Measurements from ENCODE around the gene FBXL7.

The FBXL7 gene

DNA sequence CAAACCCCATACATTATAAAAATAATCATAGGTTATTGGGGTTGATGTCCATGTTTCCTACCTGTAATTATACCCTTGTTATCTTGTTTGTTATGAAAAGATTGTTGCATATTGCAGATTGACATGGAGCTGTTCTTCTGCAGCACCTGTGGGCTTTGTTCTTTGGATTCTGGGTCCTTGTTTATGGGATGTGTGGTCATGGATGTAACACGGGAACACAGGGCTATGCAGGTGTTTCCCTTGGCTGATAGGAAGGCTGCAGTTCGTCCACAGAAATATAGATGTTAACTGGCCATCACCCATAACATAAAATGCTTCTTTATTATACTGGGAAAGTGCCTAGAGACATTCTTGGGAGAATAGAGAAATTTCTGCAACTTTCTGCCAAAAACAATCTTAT is 77.9 kb downstream of the FBXL7 start:
- no peak for DNase-seq (ENCODE audit: low read depth, low spot score)

DNA sequence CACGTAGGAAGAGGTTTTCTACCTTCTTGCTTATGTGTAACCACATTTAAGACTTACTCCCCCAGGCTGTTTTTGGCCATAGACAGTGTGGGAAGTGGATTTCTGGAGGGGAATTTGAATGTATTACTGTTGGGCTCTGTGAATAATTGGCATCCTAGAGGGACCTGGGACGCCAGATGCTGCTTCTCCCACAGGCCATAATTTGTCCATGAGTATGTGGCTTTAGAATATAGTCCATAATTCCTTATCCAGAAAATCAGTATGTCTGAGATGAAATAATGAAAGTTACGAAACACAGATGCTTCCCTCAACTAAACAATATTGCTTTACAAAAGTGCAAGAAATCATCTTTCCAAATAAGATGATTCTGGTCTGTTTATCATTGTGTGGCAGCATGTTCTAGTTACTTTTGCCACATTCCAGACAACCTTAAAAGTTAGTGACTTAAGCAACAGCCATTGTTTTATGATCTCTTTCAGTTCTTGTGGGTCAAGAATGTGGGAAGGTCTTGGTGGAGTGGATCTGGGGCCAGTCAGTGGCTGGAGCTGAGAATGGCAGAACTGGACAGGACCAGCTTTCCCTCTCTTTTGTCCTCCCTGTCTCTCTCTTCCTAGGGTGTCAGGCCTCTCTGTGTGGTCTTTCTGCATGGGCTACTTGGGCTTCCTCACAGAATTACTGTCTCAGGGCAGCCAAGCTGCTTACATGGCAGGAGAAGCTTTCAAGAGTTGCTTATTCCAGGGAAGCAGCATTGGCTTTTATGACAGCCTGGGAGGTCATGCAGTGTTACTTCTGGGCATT is 79.4 kb downstream of the FBXL7 start:
- DNase-seq (ENCODE audit: low read depth, low spot score), result no peak

DNA sequence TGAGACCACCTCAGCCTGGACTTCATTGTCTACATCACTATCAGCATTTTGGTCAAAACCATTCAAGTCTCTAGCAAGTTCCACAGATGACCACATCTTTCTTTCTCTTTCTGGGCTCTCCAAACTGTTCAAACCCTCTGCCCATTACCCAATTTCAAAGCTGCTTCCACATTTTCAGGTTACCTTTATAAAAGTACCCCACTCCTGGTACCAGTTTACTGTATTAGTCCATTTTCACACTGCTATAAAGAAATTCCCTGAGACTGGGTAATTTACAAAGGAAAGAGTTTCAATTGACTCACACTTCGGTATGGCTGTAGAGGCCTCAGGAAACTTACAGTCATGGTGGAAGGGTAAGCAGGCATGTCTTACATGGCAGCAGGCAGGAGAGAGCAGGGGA is 84.5 kb downstream of the FBXL7 start:
- no peak for DNase-seq (ENCODE audit: low read depth, low spot score)

DNA sequence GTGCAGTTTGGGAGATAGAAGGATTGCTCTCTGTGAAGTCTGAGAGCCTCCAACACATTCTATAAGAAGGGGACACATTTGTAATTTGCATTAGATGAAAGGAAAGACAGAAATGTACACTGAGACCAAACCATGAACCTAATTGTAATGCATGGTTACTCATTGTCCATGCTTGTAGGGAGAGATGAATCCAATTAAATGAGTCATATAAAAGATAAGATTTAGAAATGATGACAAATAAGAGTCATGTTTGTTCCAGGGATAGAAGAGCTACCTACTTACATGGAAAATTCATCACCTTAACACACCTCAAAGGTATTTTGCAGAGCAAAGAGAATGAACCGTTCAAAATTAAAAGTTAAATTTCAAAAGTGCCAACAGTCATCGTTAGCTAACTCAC is 85.1 kb downstream of the FBXL7 start:
- no peak for DNase-seq (ENCODE audit: low read depth, low spot score)

DNA sequence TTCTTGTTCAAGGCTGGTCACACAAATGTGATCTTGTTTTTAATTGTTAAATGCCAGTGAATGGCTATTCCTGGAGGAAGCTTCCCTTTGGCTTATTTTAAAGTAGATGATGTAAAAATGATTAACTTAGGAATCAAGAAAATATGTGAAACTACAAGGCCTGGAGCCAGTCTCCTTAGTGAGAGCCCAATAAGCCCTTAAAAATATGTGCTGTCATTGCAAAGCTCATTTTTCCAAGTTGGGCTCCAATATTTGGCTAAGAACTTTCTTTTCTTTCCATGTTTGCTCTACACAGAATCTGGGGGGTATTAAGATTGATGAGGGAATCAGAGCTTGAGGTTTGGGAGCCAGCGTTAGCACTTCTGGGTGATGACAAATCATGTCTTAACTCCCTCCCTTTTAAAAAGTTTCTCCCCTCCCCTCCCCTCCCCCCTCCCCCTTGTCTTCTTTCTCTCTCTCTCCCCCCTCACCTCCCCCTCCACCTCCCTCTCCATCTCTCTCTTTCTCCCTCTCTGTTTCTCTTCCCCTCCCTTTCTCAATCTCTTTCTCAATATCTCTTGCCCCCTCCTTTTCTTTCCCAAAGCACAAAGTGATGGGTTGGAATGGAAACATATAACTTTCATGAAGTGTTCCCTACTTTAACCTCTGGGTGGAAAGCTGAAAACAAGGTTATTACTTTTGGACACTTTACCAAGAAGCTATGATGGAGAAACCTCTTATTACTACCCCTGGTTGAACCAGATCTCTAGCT is 86.0 kb downstream of the FBXL7 start:
- DNase-seq (ENCODE audit: low read depth, low spot score), result no peak

DNA sequence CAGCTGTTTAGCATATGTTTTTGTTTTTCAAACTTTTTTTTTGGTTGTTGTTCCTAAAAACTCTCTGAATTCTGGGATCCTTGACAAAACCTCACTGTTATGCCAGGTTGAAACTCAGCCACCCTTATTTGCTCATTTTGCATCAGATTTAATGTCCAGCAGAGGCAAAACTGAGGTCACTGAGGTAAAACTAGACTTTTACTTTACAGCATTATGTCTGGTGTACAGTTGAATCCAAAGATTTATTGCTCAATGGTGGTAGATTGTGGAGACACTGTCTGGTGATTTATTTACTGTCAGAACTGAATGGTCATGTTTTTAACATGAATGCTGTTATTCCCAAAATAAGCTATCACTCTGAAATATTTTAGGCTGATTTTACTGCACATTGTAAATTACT is 87.9 kb downstream of the FBXL7 start:
- no peak for DNase-seq (ENCODE audit: low read depth, low spot score)

DNA sequence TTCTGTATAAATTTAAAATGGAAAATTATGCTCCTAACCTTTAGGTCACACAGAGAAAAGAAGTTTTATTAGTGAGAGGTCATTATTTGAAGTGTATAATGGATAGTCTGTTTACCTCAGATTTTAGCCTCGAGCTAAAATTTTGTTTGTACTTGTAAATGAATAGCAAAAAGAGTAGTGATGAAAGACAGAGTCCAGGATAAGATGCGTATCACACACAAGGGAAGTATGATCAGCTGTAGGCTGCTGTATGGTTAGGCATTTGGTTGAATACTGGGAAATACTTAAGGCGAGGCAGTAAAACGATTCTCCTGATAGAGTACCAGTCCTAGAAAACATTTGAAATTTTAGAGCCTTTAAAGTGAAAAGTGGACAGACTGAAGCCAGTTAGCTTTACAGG is 92.7 kb downstream of the FBXL7 start:
- no peak for DNase-seq (ENCODE audit: low read depth, low spot score)

DNA sequence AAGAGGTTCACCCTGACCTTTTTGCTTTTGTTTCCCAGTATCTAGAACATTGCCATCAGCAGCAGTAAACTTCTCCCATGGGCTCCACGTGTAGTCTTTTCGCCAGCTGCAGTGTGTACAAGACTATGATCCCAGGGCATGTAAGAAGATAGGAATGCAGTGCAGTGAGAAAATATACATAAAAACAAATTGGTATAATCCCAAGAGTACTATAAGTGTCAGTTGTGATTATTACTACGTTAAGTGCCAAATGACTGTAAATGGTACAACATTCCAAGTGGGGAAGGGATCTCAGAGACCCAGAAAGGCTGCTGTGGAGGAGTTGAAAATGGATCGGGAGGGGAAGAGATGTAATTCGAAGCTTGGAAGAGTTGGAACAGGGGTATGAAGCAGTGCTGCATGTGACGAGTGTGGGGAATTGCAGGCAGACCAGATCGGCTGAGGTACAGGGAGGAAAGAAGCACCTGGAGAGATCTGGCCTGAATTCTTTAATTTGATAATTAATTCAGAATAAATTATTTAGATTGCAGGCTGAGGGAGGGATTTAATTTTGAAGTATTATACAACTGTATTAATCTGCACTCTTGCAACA is 95.1 kb downstream of the FBXL7 start:
- DNase-seq (ENCODE audit: low read depth, low spot score), result no peak

DNA sequence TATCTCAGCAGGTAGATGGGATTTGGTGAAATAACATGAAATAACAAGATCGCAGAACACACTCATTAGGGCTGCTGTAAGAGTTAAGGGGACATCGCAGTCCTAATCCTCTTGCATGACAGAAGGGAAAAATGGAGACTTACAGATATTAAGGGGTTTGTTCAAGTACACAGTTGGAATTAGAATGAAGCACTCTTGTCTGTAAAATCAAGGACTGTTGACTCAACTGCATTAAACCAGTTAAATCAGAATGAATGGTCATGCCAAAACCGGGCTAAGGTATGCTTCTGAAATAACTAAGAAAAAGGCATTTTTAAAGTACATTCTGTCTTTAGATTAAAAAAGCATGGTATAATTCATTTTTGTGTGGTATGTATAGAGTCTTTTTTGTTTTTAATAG is 95.9 kb downstream of the FBXL7 start:
- no peak for DNase-seq (ENCODE audit: low read depth, low spot score)

DNA sequence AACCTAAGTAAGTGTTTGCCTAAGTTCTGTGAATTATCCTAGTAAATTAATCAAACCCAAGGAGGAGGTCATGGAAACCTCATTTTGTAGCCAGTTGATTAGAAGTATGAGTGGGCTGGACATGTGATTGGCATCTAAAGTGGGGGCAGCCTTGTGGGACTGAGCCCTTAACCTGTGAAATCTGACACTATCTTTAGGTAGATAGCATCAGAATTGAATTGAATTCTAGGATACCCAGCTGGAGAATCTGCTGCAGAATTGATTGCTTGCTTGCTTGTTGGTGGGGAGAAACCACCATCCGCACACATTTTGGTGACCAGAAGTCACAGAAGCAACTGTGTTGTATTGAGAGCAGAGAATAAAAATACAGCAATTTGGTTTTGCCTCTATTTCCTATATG is 97.0 kb downstream of the FBXL7 start:
- no peak for DNase-seq (ENCODE audit: low read depth, low spot score)

DNA sequence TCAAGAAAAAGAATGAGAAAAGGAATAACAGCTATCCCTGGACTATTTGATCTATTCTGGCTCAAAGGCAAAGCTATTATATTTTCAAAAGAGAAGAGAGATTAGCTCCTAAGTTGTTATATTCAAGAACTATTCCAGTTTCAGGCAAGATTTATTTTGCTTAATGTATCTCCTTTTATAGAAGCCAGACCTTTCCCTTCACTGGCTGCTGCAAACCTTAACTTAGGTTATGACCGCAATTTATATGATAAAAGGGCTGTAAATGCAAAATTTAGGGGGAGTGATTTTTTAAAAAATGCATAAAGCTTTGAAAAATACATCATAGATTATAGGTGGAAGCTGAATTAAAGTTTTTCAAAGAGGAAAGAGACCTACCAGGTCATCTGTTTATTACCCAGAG is 97.8 kb downstream of the FBXL7 start:
- no peak for DNase-seq (ENCODE audit: low read depth, low spot score)

DNA sequence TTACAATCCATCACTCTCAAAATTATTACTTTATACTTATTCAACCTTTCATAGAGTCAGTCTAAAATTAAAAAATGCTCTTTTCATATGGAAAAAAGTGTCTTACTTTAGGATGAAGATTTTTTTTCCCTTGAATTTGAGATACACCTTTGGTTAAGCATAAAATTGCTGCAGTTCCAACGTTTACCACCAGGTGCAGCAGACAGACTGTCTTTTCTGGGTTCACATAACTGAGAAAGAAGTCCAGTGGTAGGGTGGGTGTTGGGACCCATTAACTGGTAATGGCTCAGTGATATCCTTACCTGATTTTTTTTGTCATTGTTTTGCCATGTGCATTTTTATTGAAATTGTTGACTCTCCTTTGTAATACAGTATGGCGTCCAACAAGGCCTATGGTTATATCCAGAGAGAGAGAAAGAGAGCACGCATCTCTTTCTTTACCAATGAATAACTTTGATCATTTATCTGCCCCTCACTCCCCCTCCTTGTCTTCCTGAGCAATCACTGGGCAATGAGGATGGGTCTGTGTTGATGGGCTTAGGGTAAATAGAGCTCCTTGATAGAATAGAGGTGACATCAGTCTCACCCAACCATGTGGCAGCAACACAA is 98.4 kb downstream of the FBXL7 start:
- DNase-seq (ENCODE audit: low read depth, low spot score), result no peak

DNA sequence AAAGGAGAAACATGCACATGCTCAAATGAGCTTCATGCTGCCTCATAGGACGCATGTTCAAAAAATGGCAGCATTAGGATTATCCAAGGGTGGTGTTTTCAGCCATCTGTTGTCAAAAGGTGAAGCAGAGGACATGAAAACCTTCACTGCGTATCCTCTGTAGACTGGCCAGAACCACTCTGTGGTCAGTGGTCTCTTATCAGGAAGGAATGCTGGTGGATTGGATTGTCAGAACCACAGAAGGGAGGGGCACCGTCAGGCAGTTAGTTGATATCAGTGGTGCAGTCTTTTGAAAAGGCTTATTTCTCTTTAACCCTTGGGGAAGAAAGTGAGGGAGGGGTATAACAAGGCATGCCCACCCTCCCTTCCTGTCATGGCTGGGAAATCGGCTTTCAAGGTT is 100.1 kb downstream of the FBXL7 start:
- no peak for DNase-seq (ENCODE audit: low read depth, low spot score)

DNA sequence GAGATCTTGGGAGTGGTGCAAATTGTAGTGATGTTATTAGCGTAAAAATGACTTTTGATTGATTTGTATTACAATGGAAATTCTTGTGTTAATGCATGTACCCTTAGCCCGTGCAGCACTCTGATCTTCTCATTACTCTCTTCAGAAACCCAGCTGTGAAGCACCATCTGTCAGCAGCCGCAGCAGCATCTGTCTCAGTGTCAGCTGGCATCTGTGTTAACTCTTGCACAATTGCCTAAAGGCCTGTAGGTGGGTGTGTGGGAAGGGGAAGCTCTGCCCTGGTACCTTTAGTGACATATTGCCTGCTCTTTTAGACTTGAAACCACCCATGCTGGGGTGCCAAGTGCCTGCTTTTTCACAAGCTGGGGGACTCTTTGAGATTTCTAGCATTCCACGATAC is 101.3 kb downstream of the FBXL7 start:
- no peak for DNase-seq (ENCODE audit: low read depth, low spot score)

DNA sequence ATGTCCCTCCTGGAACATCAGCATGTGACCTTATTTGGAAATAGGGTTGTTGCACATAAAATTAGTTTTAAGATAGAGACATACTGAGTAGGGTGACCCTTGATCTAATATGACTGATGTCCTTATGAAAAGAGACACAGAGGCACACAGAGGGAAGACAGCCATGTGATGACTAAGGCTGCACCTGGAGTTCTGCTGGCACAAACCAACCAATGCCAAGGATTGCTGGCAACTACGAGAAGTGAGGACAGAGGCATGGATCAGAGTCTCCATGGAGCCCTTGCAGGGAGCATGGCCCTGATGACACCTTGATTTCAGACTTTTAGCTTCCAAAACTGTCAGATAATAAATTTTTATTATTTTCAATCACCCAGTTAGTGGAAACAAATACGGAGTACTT is 101.9 kb downstream of the FBXL7 start:
- no peak for DNase-seq (ENCODE audit: low read depth, low spot score)

DNA sequence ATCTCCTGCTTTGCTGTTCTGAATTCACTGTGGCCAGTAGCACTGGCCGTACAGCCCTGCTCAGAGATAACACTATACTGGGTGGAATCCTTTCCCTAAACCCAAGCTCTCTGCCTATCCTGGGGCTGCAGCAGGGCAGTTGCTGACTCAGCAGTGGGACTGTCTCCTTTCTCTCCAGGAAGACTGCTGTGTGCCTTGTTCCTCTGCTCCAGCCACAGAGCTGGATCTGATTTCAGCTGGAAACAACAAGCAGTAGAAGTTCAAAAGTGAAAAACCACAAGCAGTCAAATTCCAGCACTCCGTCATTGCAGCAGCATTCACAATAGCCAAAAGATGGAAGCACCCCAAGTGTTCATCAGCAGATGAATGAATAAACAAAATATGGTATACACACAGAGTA is 105.0 kb downstream of the FBXL7 start:
- no peak for DNase-seq (ENCODE audit: low read depth, low spot score)

DNA sequence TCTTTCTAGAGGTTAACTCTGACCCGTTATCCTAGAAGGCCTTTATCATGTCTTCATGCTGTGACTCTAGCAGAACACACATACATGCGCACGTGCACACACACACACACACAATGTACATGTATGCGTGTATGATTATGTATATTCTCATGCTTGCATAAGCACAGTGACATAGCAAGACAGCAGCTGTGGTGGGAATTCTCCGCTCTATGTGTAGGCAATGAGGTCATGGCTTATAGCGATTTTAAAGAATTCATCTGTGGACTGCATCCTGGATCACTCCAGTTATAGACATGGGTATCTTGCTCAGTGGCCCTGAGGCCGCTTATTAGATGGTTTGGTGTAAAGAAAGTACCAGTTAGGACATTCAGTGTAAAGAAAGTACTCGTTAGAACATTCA is 106.2 kb downstream of the FBXL7 start:
- DNase-seq (ENCODE audit: low read depth, low spot score), result no peak

DNA sequence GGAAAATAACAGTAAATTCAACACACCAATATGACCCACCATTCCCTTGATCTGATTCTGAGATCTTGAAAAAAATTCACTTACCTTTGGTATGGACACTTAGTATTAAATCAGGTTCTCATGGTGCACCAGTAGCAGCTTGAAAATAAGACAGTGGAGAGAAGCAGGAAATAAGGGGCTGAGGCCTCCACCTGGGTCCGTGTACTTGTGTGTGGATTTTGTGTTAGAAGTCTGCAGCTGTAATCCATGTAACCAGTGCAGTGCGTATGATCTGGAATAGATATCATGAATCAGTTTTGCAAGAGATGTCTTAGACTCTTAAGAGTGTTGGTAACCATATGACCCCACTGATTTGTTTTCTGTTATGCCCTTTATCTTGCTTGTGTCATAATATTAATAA is 107.1 kb downstream of the FBXL7 start:
- no peak for DNase-seq (ENCODE audit: low read depth, low spot score)

DNA sequence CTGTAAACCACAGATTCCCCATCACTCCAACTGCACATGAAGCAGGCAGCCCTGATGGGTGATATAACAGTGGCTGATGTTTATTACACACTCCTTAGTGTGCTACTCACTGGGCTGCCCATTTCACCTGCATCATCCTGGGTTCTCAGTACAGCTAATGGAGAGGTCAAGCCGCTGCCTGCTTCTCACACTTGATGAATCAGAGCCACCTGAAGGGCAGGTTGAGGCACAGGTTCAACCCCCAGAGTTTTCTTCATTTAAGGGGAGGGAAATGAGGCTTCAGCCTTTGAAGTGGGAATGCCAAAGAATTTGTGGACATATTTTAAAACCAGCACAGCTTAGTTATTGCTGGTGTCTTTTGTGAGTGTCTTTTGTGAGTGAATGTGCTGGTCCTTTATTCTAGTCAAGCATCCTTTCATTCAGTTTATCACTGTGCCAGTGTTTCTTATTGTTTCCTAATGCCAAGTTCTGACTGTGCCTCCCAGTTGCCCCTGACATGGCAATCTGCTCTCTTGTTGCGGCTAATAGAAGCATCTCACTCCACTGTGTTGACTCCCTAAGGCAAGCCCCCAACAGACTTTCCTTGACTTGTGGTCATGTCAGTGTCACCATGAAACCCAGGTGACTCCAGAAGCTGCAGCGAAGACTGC is 109.2 kb downstream of the FBXL7 start:
- no peak for DNase-seq (ENCODE audit: low read depth, low spot score)

DNA sequence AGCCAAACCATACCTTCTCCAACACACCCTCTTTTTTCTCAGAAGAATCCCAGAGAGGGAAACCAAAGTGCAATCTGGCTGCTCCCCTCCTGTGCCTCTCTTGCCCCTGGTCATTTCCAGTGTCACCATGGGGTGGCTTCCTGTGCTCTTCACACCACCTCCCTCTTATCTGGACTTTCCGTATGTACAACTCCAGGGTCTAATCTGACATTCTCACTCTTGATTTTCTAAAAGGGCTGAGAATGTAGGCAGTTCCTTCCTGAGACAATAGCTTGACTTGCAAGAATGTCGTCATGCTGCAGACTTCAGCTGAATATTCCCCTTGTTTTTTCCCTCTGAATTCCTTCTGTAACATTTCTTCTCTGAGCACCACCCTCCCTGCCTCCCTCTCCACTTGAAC is 110.2 kb downstream of the FBXL7 start:
- no peak for DNase-seq (ENCODE audit: low read depth, low spot score)

DNA sequence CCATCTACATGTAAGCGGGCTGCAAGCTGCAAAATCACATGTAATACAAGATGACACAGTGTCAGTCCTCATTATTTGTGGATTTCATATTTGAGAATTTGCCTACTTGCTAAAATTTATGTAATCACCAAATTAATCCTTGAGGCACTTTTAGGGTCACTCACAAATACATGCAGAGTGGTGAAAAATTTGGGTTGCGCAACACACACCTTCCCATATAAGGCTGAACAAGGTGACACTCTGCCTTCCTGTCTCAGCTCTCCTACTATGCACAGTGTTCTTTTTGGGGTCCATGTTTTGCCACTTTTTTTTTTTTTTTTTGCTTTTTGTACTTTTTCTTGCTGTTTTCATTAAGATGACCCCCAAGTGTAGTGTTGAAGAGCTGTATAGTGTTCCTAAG is 111.0 kb downstream of the FBXL7 start:
- DNase-seq (ENCODE audit: low read depth, low spot score), result no peak

Data from iPS DF 19.7 (cell line).